ENCODE data around the gene MAB21L3.

DNA sequence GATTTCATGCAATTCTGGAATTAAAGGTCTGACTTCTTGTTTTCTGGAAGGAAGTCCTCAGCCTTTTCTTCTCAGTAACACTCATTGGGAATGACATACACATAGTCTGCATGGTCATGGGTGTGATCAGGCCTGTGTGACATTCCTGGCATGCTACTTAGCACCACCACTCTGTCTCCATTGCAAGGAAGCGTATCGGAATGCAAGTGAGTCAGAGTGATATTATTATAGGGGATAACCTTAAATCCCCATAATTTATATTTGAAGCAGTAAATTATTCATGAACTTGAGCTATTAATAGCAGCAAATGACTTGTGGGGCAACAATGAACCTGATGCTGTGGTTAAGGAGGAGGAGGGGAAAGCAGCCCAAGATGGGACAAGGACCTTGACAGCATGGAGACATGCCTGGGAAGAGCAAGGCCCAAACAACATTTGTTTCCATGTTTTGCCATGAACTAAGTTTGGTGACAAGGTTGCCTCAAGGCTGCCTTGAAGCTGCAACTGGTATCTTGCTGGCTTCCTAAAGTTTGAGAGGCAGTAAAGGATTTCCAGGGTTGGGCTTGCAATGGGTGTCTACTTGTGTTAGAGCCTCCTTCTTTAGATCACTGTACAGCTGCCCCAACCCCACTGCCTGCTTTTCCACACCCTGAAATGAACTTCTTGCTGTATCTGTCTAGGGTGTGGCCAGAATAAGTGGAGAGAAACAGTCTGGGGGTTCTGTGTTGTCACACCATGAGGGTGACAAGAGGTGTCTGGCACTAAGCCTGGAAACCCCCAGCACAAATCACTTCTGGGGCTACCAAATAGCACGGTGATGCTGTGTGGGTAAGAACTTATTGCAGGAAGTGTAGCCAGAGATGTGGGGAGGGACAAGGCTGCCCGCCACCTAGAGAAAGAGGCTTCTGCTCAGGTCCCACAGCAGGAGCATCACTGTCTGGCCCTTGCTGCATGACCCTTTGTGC lies 4.6 kb downstream of the MAB21L3 start:
- TF ChIP-seq EZH2 (IDR thresholded peaks at IDR 0.05; ENCODE audit: borderline replicate concordance, low read depth, low read length, severe bottlenecking) (no peak), POLR2A (IDR thresholded peaks at IDR 0.05; ENCODE audit: low read depth, low read length) (no peak), FOS (IDR thresholded peaks at IDR 0.05; ENCODE audit: borderline replicate concordance, insufficient read depth, low read length) (no peak), POLR2AphosphoS5 (IDR thresholded peaks at IDR 0.05; ENCODE audit: insufficient read depth, low read depth, low read length) (no peak), JUN (IDR thresholded peaks at IDR 0.05; ENCODE audit: borderline replicate concordance, insufficient read depth, insufficient read length, low read depth) (no peak), MYC (IDR thresholded peaks at IDR 0.05; ENCODE audit: low read depth, low read length) (no peak), GATA2 (IDR thresholded peaks at IDR 0.05; ENCODE audit: insufficient read depth, insufficient read length, low read depth, low read length) (no peak)
- TF ChIP-seq, protein P1, sequence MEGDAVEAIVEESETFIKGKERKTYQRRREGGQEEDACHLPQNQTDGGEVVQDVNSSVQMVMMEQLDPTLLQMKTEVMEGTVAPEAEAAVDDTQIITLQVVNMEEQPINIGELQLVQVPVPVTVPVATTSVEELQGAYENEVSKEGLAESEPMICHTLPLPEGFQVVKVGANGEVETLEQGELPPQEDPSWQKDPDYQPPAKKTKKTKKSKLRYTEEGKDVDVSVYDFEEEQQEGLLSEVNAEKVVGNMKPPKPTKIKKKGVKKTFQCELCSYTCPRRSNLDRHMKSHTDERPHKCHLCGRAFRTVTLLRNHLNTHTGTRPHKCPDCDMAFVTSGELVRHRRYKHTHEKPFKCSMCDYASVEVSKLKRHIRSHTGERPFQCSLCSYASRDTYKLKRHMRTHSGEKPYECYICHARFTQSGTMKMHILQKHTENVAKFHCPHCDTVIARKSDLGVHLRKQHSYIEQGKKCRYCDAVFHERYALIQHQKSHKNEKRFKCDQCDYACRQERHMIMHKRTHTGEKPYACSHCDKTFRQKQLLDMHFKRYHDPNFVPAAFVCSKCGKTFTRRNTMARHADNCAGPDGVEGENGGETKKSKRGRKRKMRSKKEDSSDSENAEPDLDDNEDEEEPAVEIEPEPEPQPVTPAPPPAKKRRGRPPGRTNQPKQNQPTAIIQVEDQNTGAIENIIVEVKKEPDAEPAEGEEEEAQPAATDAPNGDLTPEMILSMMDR (IDR thresholded peaks at IDR 0.05; ENCODE audit: extremely low read depth in 1 of 2, insufficient read depth in 1 of 2, low read depth in 1 of 2, low read length in 2 of 2), result no peak

Data from endothelial cell of umbilical vein (primary cell).